HG02852 (cell line): ENCODE data around the gene LSG1.
A peak's percentile ranks its signal among the peaks of the same experiment; 100 is the strongest.

ENCODE experiments used
- ATAC-seq: cut with Tn5 transposase; IDR thresholded peaks from one replicate; pipeline ENCODE4 v1.9.1; 2021; ENCODE audit warnings: mild to moderate bottlenecking, moderate library complexity; ENCODE audit not compliant: unreplicated experiment

LSG1 gene

GRCh38 chr3:194687638-194688199, 15.7 kb upstream of the LSG1 start:
- ATAC-seq = peak; percentile 31

GRCh38 chr3:194686816-194687637, 15.0 kb upstream of the LSG1 start:
- ATAC-seq = no peak

GRCh38 chr3:194686414-194686815, 14.4 kb upstream of the LSG1 start:
- no peak for ATAC-seq

- peak; percentile 46 for ATAC-seq
Measured at GRCh38 chr3:194685718-194686413, 13.9 kb upstream of the LSG1 start, which contains the start of gene FAM43A. TSS of gene FAM43A (plus strand) at chr3:194685883. CDS start at chr3:194686827, 944 bp downstream.

- ATAC-seq = peak; percentile 6
Measured at GRCh38 chr3:194685065-194685717, 13.2 kb upstream of the LSG1 start.

GRCh38 chr3:194683380-194683779, 11.4 kb upstream of the LSG1 start:
- no peak for ATAC-seq

GRCh38 chr3:194682694-194683310, 10.8 kb upstream of the LSG1 start:
- peak; percentile 47 for ATAC-seq

- ATAC-seq = no peak
Measured at GRCh38 chr3:194682189-194682693, 10.2 kb upstream of the LSG1 start.

GRCh38 chr3:194680888-194681615, 9.1 kb upstream of the LSG1 start:
- no peak for ATAC-seq

GRCh38 chr3:194676471-194676870, 4.5 kb upstream of the LSG1 start:
- ATAC-seq = no peak

GRCh38 chr3:194675680-194676079, 3.7 kb upstream of the LSG1 start:
- ATAC-seq = no peak

- no peak for ATAC-seq
Measured at GRCh38 chr3:194675081-194675640, 3.2 kb upstream of the LSG1 start.

GRCh38 chr3:194673761-194674160, 1.8 kb upstream of the LSG1 start:
- ATAC-seq = no peak

- ATAC-seq = no peak
Measured at GRCh38 chr3:194672876-194673275, 885 bp upstream of the LSG1 start.

- ATAC-seq = no peak
Measured at GRCh38 chr3:194671511-194671899, 486 bp downstream of the LSG1 start.

- no peak for ATAC-seq
Measured at GRCh38 chr3:194667363-194667762, 4.6 kb downstream of the LSG1 start.

- no peak for ATAC-seq
Measured at GRCh38 chr3:194664857-194665256, 7.1 kb downstream of the LSG1 start.

- no peak for ATAC-seq
Measured at GRCh38 chr3:194661946-194662345, 10.0 kb downstream of the LSG1 start.

GRCh38 chr3:194661374-194661773, 10.6 kb downstream of the LSG1 start:
- no peak for ATAC-seq

- ATAC-seq = no peak
Measured at GRCh38 chr3:194659778-194660177, 12.2 kb downstream of the LSG1 start.
